PFSK-1 (cell line): ENCODE measurements around the gene RRP9.

ENCODE experiments used
- POLR2AphosphoS5 ChIP-seq: IDR thresholded peaks from 2 replicates; pipeline ENCODE4 v1.6.1; 2012; ENCODE audit warnings: low read depth, mild to moderate bottlenecking, control low read depth, low read length, moderate library complexity
- TAF1 ChIP-seq: IDR thresholded peaks from 2 replicates; pipeline ENCODE4 v1.6.1; 2012; ENCODE audit warnings: low read length, control low read depth, borderline replicate concordance; ENCODE audit not compliant: insufficient read depth

DNA sequence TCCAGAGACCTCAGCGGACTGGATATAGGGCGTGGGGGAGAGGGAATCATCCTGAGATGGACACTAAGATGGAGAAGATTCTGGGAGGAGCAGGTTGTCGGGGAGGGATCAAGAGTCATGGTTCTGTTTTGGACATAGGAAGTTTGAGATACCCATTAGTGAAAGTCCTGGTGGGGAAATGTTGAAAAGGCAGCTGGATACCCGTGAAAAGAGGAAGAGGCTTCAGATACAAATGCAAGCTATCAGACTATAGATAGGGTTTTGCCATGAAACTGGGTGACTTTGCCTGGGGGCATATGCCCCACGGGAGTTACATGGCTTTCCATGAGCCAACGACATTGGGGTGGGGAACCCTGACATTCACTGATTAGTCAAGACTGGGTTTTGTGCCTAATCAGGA is 12.4 kb upstream of the RRP9 start:
- TF ChIP-seq POLR2AphosphoS5: no peak
- no peak for TF ChIP-seq TAF1
